Right atrium auricular region (tissue), 2 donors: ENCODE measurements around the gene RAPGEF1. TPM values are rescaled to one million over a fixed set of nuclear protein-coding genes. Genes with fewer than 3 reads are reported as not detected.

Source experiments
- DNase-seq: peaks from one replicate; pipeline ENCODE4 v3.0.0-alpha.2; 2019; ENCODE audit warnings: low spot score
- H3K27ac ChIP-seq, 2 donors: fragments of 200-600 bp; sonication (generic); 1 replicate in 1 of 2; 2 replicates in 1 of 2; pipeline ENCODE4 v1.5.1; 2016 to 2019
- H3K27me3 ChIP-seq, 2 donors: fragments of 200-600 bp; sonication (generic); one replicate each; pipeline versions ENCODE4 v1.5.1 to v1.6.0; 2017 to 2019
- H3K36me3 ChIP-seq: fragments of 200-600 bp; sonication (generic); one replicate; pipeline ENCODE4 v1.5.1; 2016
- H3K4me1 ChIP-seq, 2 donors: fragments of 200-600 bp; sonication (generic); one replicate each; pipeline versions ENCODE4 v1.5.1 to v1.6.0; 2017 to 2019
- H3K4me3 ChIP-seq, 2 donors: fragments of 200-600 bp; sonication (generic); 1 replicate in 1 of 2; 2 replicates in 1 of 2; pipeline ENCODE4 v1.5.1; 2017 to 2019; ENCODE audit warnings: mild to moderate bottlenecking in 1 of 2, moderate library complexity in 1 of 2
- H3K9me3 ChIP-seq, 2 donors: fragments of 200-600 bp; sonication (generic); one replicate each; pipeline ENCODE4 v1.5.1; 2019
- CTCF ChIP-seq, 2 donors: fragments of 200-600 bp; sonication (generic); IDR thresholded peaks; one replicate each; pipeline ENCODE4 v1.5.1; 2019; ENCODE audit warnings: antibody characterized with exemption in 2 of 2
- total RNA-seq, 2 donors: library from RNA; depleted of rRNA; stranded (reverse); fragments of >200 nt; gene quantifications; one replicate each; pipeline ENCODE4 v1.1.0, GENCODE V29; 2016

The RAPGEF1 gene
- total RNA-seq, 2 donors from 2014 or later, result 59.5 to 65.1 TPM

DNA sequence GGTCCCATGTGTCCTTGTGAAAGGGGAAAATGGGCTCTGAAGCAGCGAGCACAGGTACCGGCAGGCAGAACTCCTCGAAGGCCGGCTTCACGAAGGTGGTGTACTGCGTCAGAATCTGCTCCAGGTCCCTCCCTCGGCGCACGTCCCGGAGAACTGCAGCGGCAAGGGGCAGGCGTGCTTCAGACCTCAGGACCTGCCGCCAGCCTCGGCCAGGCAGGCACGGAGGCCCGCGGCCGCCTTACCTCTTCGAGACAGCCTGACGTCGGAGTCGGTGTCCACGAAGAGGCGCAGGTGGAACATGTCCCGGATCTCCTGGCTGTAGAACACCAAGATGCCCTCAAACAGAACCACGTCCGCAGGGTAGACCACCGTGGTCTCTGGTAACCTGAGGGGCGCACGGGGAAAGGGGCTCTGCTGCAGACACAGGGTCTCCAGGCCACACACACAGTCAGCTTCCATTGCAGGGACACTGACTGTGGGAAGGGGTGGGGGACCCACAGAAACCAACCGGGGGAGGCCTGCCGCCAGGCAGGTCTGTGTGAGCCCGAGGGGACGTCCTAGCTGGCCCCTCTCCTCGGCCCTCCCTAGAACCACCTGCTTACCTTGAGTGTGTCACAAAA, 210.9 kb downstream of the RAPGEF1 start:
- Histone ChIP-seq H3K36me3 (peaks cover 54% of the 10 kb centered on the region), H3K4me3 (no peak overlapping the region), H3K27me3 (no peaks in the 10 kb centered on the region), H3K27ac (no peak overlapping the region), H3K9me3 (no peaks in the 10 kb centered on the region), H3K4me1 (peaks cover 0 to 21% of the 10 kb centered on the region in 2 donors)
- TF ChIP-seq CTCF (IDR thresholded peaks at IDR 0.05), result no peak
- DNase-seq, result no peak

DNA sequence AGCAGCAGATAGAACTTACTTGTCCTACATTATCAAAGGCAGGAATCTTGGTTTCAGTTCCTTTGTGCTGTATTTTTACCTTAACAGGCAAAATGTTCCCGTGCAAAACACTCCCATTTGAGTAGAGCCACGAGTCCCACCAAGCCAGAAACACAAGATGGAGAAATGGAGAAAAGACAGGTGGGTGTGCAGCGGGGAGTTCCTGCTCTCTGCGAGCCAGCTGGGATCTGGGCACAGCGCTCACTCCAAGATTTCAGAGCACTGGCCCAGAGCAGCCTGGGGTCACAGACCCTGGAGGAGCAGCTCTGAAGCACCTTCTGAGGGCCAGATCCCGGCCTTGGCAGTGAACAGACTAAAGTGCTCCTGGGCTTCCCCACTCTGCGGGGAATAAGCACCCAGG, 211.7 kb downstream of the RAPGEF1 start:
- no peak for DNase-seq
- TF ChIP-seq CTCF (IDR thresholded peaks at IDR 0.05), result no peak
- no peaks in the 10 kb centered on the region for H3K9me3 ChIP-seq
- H3K27me3 ChIP-seq, result no peaks in the 10 kb centered on the region
- H3K4me3 ChIP-seq, result no peak overlapping the region
- H3K36me3 ChIP-seq, result peaks cover 62% of the 10 kb centered on the region
- peaks cover 0 to 21% of the 10 kb centered on the region in 2 donors for H3K4me1 ChIP-seq
- H3K27ac ChIP-seq, result no peak overlapping the region

Other genes with a start within 250 kb of the RAPGEF1 start
- gene POMT1, start 237.2 kb downstream of the RAPGEF1 start, total RNA-seq, result 10 to 100 TPM; 13.7 to 16.4 TPM
- gene UCK1, start 208.8 kb downstream of the RAPGEF1 start, total RNA-seq, result 10 to 100 TPM; 21.2 to 37.8 TPM
- not detected for gene PRRT1B, start 194.6 kb downstream of the RAPGEF1 start, total RNA-seq